Stomach smooth muscle (tissue), 2 donors: Measurements from ENCODE around the gene NAP1L4.

Source experiments
- H3K27ac ChIP-seq: one replicate; pipeline ENCODE4 v1.7.0; 2013; ENCODE audit warnings: mild to moderate bottlenecking, low read length, inconsistent platforms
- H3K27me3 ChIP-seq, 2 donors: one replicate each; pipeline ENCODE4 v1.7.0; 2013; ENCODE audit warnings: low read length in 2 of 2; ENCODE audit not compliant: insufficient read depth in 2 of 2, control insufficient read depth in 1 of 2
- H3K36me3 ChIP-seq, 2 donors: one replicate each; pipeline ENCODE4 v1.7.0; 2013; ENCODE audit warnings: low read length in 2 of 2; ENCODE audit not compliant: control insufficient read depth in 2 of 2, insufficient read depth in 2 of 2
- H3K4me1 ChIP-seq: one replicate; pipeline ENCODE4 v1.7.0; 2013; ENCODE audit warnings: low read length; ENCODE audit not compliant: control insufficient read depth, insufficient read depth
- H3K4me3 ChIP-seq, 2 donors: one replicate each; pipeline ENCODE4 v1.7.0; 2013; ENCODE audit warnings: low read length in 2 of 2
- H3K9ac ChIP-seq, 2 donors: one replicate each; pipeline ENCODE4 v1.7.0; 2013; ENCODE audit warnings: low read length in 2 of 2, mild to moderate bottlenecking in 1 of 2
- H3K9me3 ChIP-seq, 2 donors: one replicate each; pipeline ENCODE4 v1.7.0; 2013; ENCODE audit warnings: low read length in 2 of 2; ENCODE audit not compliant: control insufficient read depth in 2 of 2
- donor health status: healthy.
- donor health status: Pancreatic carcinoma.

NAP1L4 gene

GRCh38 chr11:2992234-2992996 lies at the start of gene NAP1L4:
NAP1L4 (minus strand) TSS chr11:2992329; CDS start chr11:2979220, 13,109 bp downstream.
- Histone ChIP-seq H3K27me3 (no peaks in the 10 kb centered on the region), H3K9ac (peak within 1 kb of the TSS; percentile 89 to 91), H3K36me3 (no peaks in the 10 kb centered on the region), H3K4me3 (peak within 1 kb of the TSS; percentile 70 to 89), H3K27ac (peak within 1 kb of the TSS; percentile 80), H3K4me1 (peaks cover 33% of the 10 kb centered on the region), H3K9me3 (no peaks in the 10 kb centered on the region)

GRCh38 chr11:3040881-3041280 lies 48.8 kb upstream of the NAP1L4 start:
- Histone ChIP-seq H3K4me1 (peaks cover 26% of the 10 kb centered on the region), H3K27me3 (no peaks in the 10 kb centered on the region), H3K9ac (no peak overlapping the region), H3K27ac (no peak overlapping the region), H3K4me3 (no peak overlapping the region), H3K9me3 (no peaks in the 10 kb centered on the region), H3K36me3 (peaks cover 49 to 53% of the 10 kb centered on the region in 2 donors)

- H3K9ac ChIP-seq: no peak overlapping the region
- H3K4me3 ChIP-seq: no peak overlapping the region
- no peaks in the 10 kb centered on the region for H3K9me3 ChIP-seq
- H3K4me1 ChIP-seq: peaks cover 15% of the 10 kb centered on the region
- no peak overlapping the region for H3K27ac ChIP-seq
- H3K36me3 ChIP-seq: peaks cover 51 to 61% of the 10 kb centered on the region in 2 donors
- H3K27me3 ChIP-seq: no peaks in the 10 kb centered on the region
These were observed 45.8 kb upstream of the NAP1L4 start for GRCh38 chr11:3037945-3038271.

GRCh38 chr11:3037040-3037944 lies 45.2 kb upstream of the NAP1L4 start:
- Histone ChIP-seq H3K27ac (no peak overlapping the region), H3K9ac (no peak overlapping the region), H3K4me3 (no peak overlapping the region), H3K4me1 (peaks cover 9% of the 10 kb centered on the region), H3K27me3 (no peaks in the 10 kb centered on the region), H3K9me3 (no peaks in the 10 kb centered on the region), H3K36me3 (peaks cover 49 to 67% of the 10 kb centered on the region in 2 donors)

- peaks cover 9% of the 10 kb centered on the region for H3K4me1 ChIP-seq
These were observed 44.3 kb upstream of the NAP1L4 start for GRCh38 chr11:3036419-3036818.

GRCh38 chr11:3035333-3035732 lies 43.2 kb upstream of the NAP1L4 start:
- H3K27ac ChIP-seq: no peak overlapping the region
- peaks cover 38 to 63% of the 10 kb centered on the region in 2 donors for H3K36me3 ChIP-seq

More at GRCh38 chr11:3036419-3036818, 44.3 kb upstream of the NAP1L4 start:
- Histone ChIP-seq H3K36me3 (peaks cover 46 to 66% of the 10 kb centered on the region in 2 donors), H3K27ac (no peak overlapping the region), H3K9me3 (no peaks in the 10 kb centered on the region), H3K4me3 (no peak overlapping the region), H3K27me3 (no peaks in the 10 kb centered on the region), H3K9ac (no peak overlapping the region)

GRCh38 chr11:3030289-3031070 lies 38.4 kb upstream of the NAP1L4 start:
- Histone ChIP-seq H3K27me3 (no peaks in the 10 kb centered on the region), H3K36me3 (peaks cover 39 to 53% of the 10 kb centered on the region in 2 donors), H3K9me3 (no peaks in the 10 kb centered on the region), H3K27ac (no peak overlapping the region), H3K4me3 (no peak overlapping the region), H3K9ac (no peak overlapping the region), H3K4me1 (no peaks in the 10 kb centered on the region)

More at GRCh38 chr11:3035333-3035732, 43.2 kb upstream of the NAP1L4 start:
- H3K27me3 ChIP-seq: no peaks in the 10 kb centered on the region
- no peak overlapping the region for H3K9ac ChIP-seq
- no peak overlapping the region for H3K4me3 ChIP-seq
- H3K4me1 ChIP-seq: peaks cover 9% of the 10 kb centered on the region
- H3K9me3 ChIP-seq: no peaks in the 10 kb centered on the region

- H3K27me3 ChIP-seq: no peaks in the 10 kb centered on the region
- H3K4me1 ChIP-seq: no peaks in the 10 kb centered on the region
- H3K9me3 ChIP-seq: no peaks in the 10 kb centered on the region
- no peak overlapping the region for H3K27ac ChIP-seq
- no peak overlapping the region for H3K4me3 ChIP-seq
- peaks cover 42 to 47% of the 10 kb centered on the region in 2 donors for H3K36me3 ChIP-seq
- no peak overlapping the region for H3K9ac ChIP-seq
These were observed 36.7 kb upstream of the NAP1L4 start for GRCh38 chr11:3028813-3029212.

GRCh38 chr11:3026803-3027202 lies 34.7 kb upstream of the NAP1L4 start:
- Histone ChIP-seq H3K4me1 (no peaks in the 10 kb centered on the region), H3K27ac (no peak overlapping the region), H3K4me3 (no peak overlapping the region), H3K36me3 (peaks cover 40 to 47% of the 10 kb centered on the region in 2 donors), H3K27me3 (no peaks in the 10 kb centered on the region), H3K9me3 (no peaks in the 10 kb centered on the region), H3K9ac (no peak overlapping the region)

GRCh38 chr11:3022982-3023381 lies 30.9 kb upstream of the NAP1L4 start:
- Histone ChIP-seq H3K4me3 (no peak overlapping the region), H3K9me3 (no peaks in the 10 kb centered on the region), H3K27me3 (no peaks in the 10 kb centered on the region), H3K36me3 (peaks cover 40 to 44% of the 10 kb centered on the region in 2 donors), H3K4me1 (no peaks in the 10 kb centered on the region), H3K27ac (no peak overlapping the region), H3K9ac (no peak overlapping the region)
